ENCODE measurements around the gene SMARCC1. TPM values are rescaled to one million over a fixed set of nuclear protein-coding genes. Genes with fewer than 3 reads are reported as not detected.
"Not testable (repeated sequence)": the region's sequence is repeated elsewhere in the genome, so short reads cannot be mapped to it uniquely, and the experiment has no call there.

The SMARCC1 gene
- total RNA-seq, 1 donor from 2014 or later, result 99.6 TPM

- H3K9me3 Mint-ChIP-seq (ENCODE audit: unreplicated experiment), result no peaks in the 10 kb centered on the region
- peak overlapping the region; percentile 67 for H3K27ac Mint-ChIP-seq (ENCODE audit: unreplicated experiment)
- H3K36me3 Mint-ChIP-seq (ENCODE audit: unreplicated experiment), result peaks cover 11% of the 10 kb centered on the region
- no peaks in the 10 kb centered on the region for H3K27me3 Mint-ChIP-seq (ENCODE audit: unreplicated experiment)
- no peak for DNase-seq (ENCODE audit: extremely low spot score, unreplicated experiment)
- H3K4me3 Mint-ChIP-seq (ENCODE audit: unreplicated experiment), result no peak overlapping the region
- H3K4me1 Mint-ChIP-seq (ENCODE audit: unreplicated experiment), result peaks cover 18% of the 10 kb centered on the region
- no peak for TF ChIP-seq CTCF (IDR thresholded peaks at IDR 0.05)
These were observed 19.5 kb downstream of the SMARCC1 start for GRCh38 chr3:47762233-47762632.

GRCh38 chr3:47761046-47761445, 20.6 kb downstream of the SMARCC1 start:
- Mint-ChIP-seq H3K27me3 (ENCODE audit: unreplicated experiment) (no peaks in the 10 kb centered on the region), H3K4me1 (ENCODE audit: unreplicated experiment) (peaks cover 11% of the 10 kb centered on the region), H3K27ac (ENCODE audit: unreplicated experiment) (no peak overlapping the region), H3K4me3 (ENCODE audit: unreplicated experiment) (no peak overlapping the region), H3K36me3 (ENCODE audit: unreplicated experiment) (peaks cover 18% of the 10 kb centered on the region), H3K9me3 (ENCODE audit: unreplicated experiment) (no peaks in the 10 kb centered on the region)
- DNase-seq (ENCODE audit: extremely low spot score, unreplicated experiment), result no peak
- TF ChIP-seq CTCF (IDR thresholded peaks at IDR 0.05), result no peak

GRCh38 chr3:47760207-47760606, 21.5 kb downstream of the SMARCC1 start:
- H3K4me3 Mint-ChIP-seq (ENCODE audit: unreplicated experiment); H3K9me3 Mint-ChIP-seq (ENCODE audit: unreplicated experiment); H3K27ac Mint-ChIP-seq (ENCODE audit: unreplicated experiment); H3K27me3 Mint-ChIP-seq (ENCODE audit: unreplicated experiment); H3K4me1 Mint-ChIP-seq (ENCODE audit: unreplicated experiment); DNase-seq (ENCODE audit: extremely low spot score, unreplicated experiment): not testable (repeated sequence)
- H3K36me3 Mint-ChIP-seq (ENCODE audit: unreplicated experiment), result peaks cover 14% of the 10 kb centered on the region

- no peak overlapping the region for H3K4me3 Mint-ChIP-seq (ENCODE audit: unreplicated experiment)
- no peaks in the 10 kb centered on the region for H3K27me3 Mint-ChIP-seq (ENCODE audit: unreplicated experiment)
- H3K9me3 Mint-ChIP-seq (ENCODE audit: unreplicated experiment), result no peaks in the 10 kb centered on the region
- H3K36me3 Mint-ChIP-seq (ENCODE audit: unreplicated experiment), result peaks cover 16% of the 10 kb centered on the region
- no peak for TF ChIP-seq CTCF (IDR thresholded peaks at IDR 0.05)
- H3K4me1 Mint-ChIP-seq (ENCODE audit: unreplicated experiment), result peaks cover 5% of the 10 kb centered on the region
- H3K27ac Mint-ChIP-seq (ENCODE audit: unreplicated experiment), result no peak overlapping the region
- DNase-seq (ENCODE audit: extremely low spot score, unreplicated experiment), result no peak
These were observed 23.2 kb downstream of the SMARCC1 start for GRCh38 chr3:47758261-47759025.

- no peak overlapping the region for H3K4me3 Mint-ChIP-seq (ENCODE audit: unreplicated experiment)
- H3K9me3 Mint-ChIP-seq (ENCODE audit: unreplicated experiment), result no peaks in the 10 kb centered on the region
- no peak for DNase-seq (ENCODE audit: extremely low spot score, unreplicated experiment)
- H3K4me1 Mint-ChIP-seq (ENCODE audit: unreplicated experiment), result no peaks in the 10 kb centered on the region
- no peaks in the 10 kb centered on the region for H3K27me3 Mint-ChIP-seq (ENCODE audit: unreplicated experiment)
- no peak for TF ChIP-seq CTCF (IDR thresholded peaks at IDR 0.05)
- H3K27ac Mint-ChIP-seq (ENCODE audit: unreplicated experiment), result no peak overlapping the region
- H3K36me3 Mint-ChIP-seq (ENCODE audit: unreplicated experiment), result peaks cover 11% of the 10 kb centered on the region
These were observed 29.0 kb downstream of the SMARCC1 start for GRCh38 chr3:47752716-47753115.

GRCh38 chr3:47750811-47751354, 30.8 kb downstream of the SMARCC1 start:
- not testable (repeated sequence) for H3K36me3 Mint-ChIP-seq (ENCODE audit: unreplicated experiment); H3K27me3 Mint-ChIP-seq (ENCODE audit: unreplicated experiment); H3K27ac Mint-ChIP-seq (ENCODE audit: unreplicated experiment); H3K9me3 Mint-ChIP-seq (ENCODE audit: unreplicated experiment); H3K4me3 Mint-ChIP-seq (ENCODE audit: unreplicated experiment); H3K4me1 Mint-ChIP-seq (ENCODE audit: unreplicated experiment)
- peak; percentile 54 for DNase-seq (ENCODE audit: extremely low spot score, unreplicated experiment)
